ENCODE measurements around the gene PRDX5.

PRDX5 gene

GRCh38 chr11:64304316-64305072, 13.4 kb upstream of the PRDX5 start (continued):
- peak; percentile 87 for TF ChIP-seq CTCF (tag by site-specific recombination; IDR thresholded peaks at IDR 0.05)
- peak; percentile 99 for TF ChIP-seq ZBTB48 (tag by site-specific recombination; IDR thresholded peaks at IDR 0.05)
- TF ChIP-seq ZNF664 (tag by site-specific recombination; IDR thresholded peaks at IDR 0.05), result no peak
- TF ChIP-seq ZNF692 (tag by site-specific recombination; IDR thresholded peaks at IDR 0.05), result no peak
- peak; percentile 83 for TF ChIP-seq ZEB2 (tag by site-specific recombination; IDR thresholded peaks at IDR 0.05)
- no peak for TF ChIP-seq ZNF157 (tag by site-specific recombination; IDR thresholded peaks at IDR 0.05)
- TF ChIP-seq ZNF629 (tag by site-specific recombination; IDR thresholded peaks at IDR 0.05), result peak; percentile 19; the same call in 1 of the 2 replicates
- TF ChIP-seq ZNF549 (tag by site-specific recombination; IDR thresholded peaks at IDR 0.05), result no peak
- TF ChIP-seq ZNF670 (tag by site-specific recombination; IDR thresholded peaks at IDR 0.05; ENCODE audit: low read depth), result no peak
- no peak for TF ChIP-seq ZNF280C (tag by site-specific recombination; IDR thresholded peaks at IDR 0.05)
- TF ChIP-seq ZNF654 (tag by site-specific recombination; IDR thresholded peaks at IDR 0.05; ENCODE audit: low read depth), result peak; percentile 42
- no peak for TF ChIP-seq ZNF114 (tag by site-specific recombination; IDR thresholded peaks at IDR 0.05)
- TF ChIP-seq ZFP3 (tag by site-specific recombination; IDR thresholded peaks at IDR 0.05; ENCODE audit: low read depth), result no peak
- TF ChIP-seq ZNF585B (tag by site-specific recombination; IDR thresholded peaks at IDR 0.05), result no peak
- no peak for TF ChIP-seq ZNF560 (tag by site-specific recombination; IDR thresholded peaks at IDR 0.05; ENCODE audit: borderline replicate concordance)
- TF ChIP-seq EGR2 (tag by site-specific recombination; IDR thresholded peaks at IDR 0.05; ENCODE audit: low read depth), result no peak
- TF ChIP-seq ZXDB (tag by site-specific recombination; IDR thresholded peaks at IDR 0.05), result 0 out of 2 replicates have a peak, but pooled peaks have one; percentile 23
- TF ChIP-seq OVOL3 (tag by site-specific recombination; IDR thresholded peaks at IDR 0.05), result no peak
- no peak for TF ChIP-seq ZBTB21 (tag by site-specific recombination; IDR thresholded peaks at IDR 0.05)
- TF ChIP-seq SCRT2 (tag by site-specific recombination; IDR thresholded peaks at IDR 0.05), result no peak
- TF ChIP-seq ZNF791 (tag by site-specific recombination; IDR thresholded peaks at IDR 0.05), result no peak
- TF ChIP-seq ZSCAN5A (tag by site-specific recombination; IDR thresholded peaks at IDR 0.05), result no peak
- no peak for TF ChIP-seq ZNF521 (tag by site-specific recombination; IDR thresholded peaks at IDR 0.05)
- no peak for TF ChIP-seq ZBTB49 (tag by site-specific recombination; IDR thresholded peaks at IDR 0.05; ENCODE audit: low read depth)
- 0 out of 2 replicates have a peak, but pooled peaks have one; percentile 14 for TF ChIP-seq GLIS2 (tag by site-specific recombination; IDR thresholded peaks at IDR 0.05)

All from HEK293 (cell line).